Uterus (tissue), 2 donors: ENCODE results near the gene CRIP2.

Source experiments
- CTCF ChIP-seq, 4 experiments: fragments of 200-600 bp in 2 of 4; fragments of 450-650 bp in 2 of 4; sonication (generic) in 2 of 4; IDR thresholded peaks; one replicate each; pipeline ENCODE4 v1.5.1; 2016 to 2019; ENCODE audit warnings: antibody characterized with exemption in 4 of 4, mild to moderate bottlenecking in 2 of 4, moderate library complexity in 1 of 4
- POLR2A ChIP-seq, 2 donors: fragments of 450-650 bp; IDR thresholded peaks; one replicate each; pipeline ENCODE4 v1.6.1; 2016; ENCODE audit warnings: antibody characterized with exemption in 2 of 2, mild to moderate bottlenecking in 1 of 2, moderate library complexity in 1 of 2

- TF ChIP-seq CTCF (IDR thresholded peaks at IDR 0.05) (no peak), POLR2A (IDR thresholded peaks at IDR 0.05) (no peak)
Measured at GRCh38 chr14:105526776-105527380, 52.3 kb downstream of the CRIP2 start.
